Suprapubic skin (tissue), 4 donors: ENCODE data around the gene ZNF648.

Source experiments
- EP300 ChIP-seq: sonication (generic); formaldehyde crosslinking; IDR thresholded peaks from one replicate; pipeline ENCODE4 v1.6.1; 2017; ENCODE audit warnings: antibody characterized with exemption
- POLR2A ChIP-seq, 2 donors: fragments of 450-650 bp; IDR thresholded peaks; one replicate each; pipeline ENCODE4 v1.6.1; 2017; ENCODE audit warnings: antibody characterized with exemption in 2 of 2, mild to moderate bottlenecking in 2 of 2, moderate library complexity in 2 of 2
- POLR2AphosphoS5 ChIP-seq, 3 donors: sonication (generic); formaldehyde crosslinking; IDR thresholded peaks; one replicate each; pipeline ENCODE4 v1.6.1; 2017; ENCODE audit warnings: antibody characterized with exemption in 3 of 3
- TF ChIP-seq, protein P1 (sequence below), 2 donors: fragments of 200-600 bp in 1 of 2; fragments of 450-650 bp in 1 of 2; sonication (generic) in 1 of 2; IDR thresholded peaks; one replicate each; pipeline ENCODE4 v1.5.1; 2016 to 2019; ENCODE audit warnings: antibody characterized with exemption in 2 of 2, mild to moderate bottlenecking in 1 of 2, moderate library complexity in 1 of 2

DNA sequence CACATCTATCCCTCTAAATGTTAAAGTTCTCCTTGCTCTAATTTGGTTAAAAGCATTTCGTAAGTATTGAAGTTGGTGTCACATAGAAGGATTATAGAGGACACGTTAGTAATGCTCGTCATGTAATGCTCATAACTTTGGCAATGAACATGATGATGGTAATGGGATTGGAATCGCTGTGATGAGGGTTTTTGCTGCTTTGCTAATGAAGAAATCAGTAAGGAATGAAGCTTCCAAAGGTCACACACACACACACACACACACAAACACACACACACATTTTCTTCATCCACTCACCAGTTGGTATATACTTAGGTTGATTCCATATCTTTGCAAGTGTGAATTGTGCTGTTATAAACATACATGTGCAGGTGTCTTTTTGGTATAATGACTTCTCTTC is 36.8 kb upstream of the ZNF648 start:
- TF ChIP-seq POLR2AphosphoS5 (IDR thresholded peaks at IDR 0.05) (no peak), POLR2A (IDR thresholded peaks at IDR 0.05) (no peak), EP300 (no peak)
- TF ChIP-seq, protein P1, sequence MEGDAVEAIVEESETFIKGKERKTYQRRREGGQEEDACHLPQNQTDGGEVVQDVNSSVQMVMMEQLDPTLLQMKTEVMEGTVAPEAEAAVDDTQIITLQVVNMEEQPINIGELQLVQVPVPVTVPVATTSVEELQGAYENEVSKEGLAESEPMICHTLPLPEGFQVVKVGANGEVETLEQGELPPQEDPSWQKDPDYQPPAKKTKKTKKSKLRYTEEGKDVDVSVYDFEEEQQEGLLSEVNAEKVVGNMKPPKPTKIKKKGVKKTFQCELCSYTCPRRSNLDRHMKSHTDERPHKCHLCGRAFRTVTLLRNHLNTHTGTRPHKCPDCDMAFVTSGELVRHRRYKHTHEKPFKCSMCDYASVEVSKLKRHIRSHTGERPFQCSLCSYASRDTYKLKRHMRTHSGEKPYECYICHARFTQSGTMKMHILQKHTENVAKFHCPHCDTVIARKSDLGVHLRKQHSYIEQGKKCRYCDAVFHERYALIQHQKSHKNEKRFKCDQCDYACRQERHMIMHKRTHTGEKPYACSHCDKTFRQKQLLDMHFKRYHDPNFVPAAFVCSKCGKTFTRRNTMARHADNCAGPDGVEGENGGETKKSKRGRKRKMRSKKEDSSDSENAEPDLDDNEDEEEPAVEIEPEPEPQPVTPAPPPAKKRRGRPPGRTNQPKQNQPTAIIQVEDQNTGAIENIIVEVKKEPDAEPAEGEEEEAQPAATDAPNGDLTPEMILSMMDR (IDR thresholded peaks at IDR 0.05), result no peak
